ENCODE measurements around the gene POLR1B. TPM values are rescaled to one million over a fixed set of nuclear protein-coding genes. Genes with fewer than 3 reads are reported as not detected.
A peak's percentile ranks its signal among the peaks of the same experiment; 100 is the strongest.
"Not testable (repeated sequence)": the region's sequence is repeated elsewhere in the genome, so short reads cannot be mapped to it uniquely, and the experiment has no call there.

POLR1B gene
- total RNA-seq, 1 donor from 2014 or later: 21.1 TPM

DNA sequence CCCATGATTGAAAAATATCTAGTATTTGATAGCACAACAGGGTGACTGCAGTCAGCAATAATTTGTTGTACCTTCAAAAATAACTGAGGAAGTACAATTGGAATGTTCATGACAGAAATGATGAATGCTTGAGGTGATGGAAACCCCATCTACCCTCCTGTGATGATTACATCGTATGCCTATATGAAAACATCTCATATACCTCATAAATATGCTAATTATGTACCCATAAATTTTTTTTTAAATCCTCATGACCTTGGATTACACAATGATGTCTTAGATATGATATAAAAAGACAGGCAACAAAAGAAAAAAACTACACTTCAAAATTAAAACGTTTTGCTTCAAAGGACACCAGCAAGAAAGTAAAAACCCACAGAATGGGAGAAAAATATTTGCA lies 1.4 kb upstream of the POLR1B start:
- no peak for DNase-seq

- DNase-seq: peak; percentile 86
Observed at GRCh38 chr2:112541315-112542122, 746 bp upstream of the POLR1B start.

GRCh38 chr2:112542984-112543661 lies 858 bp downstream of the POLR1B start:
- no peak for DNase-seq

- DNase-seq: no peak
Observed at GRCh38 chr2:112547333-112547732, 5.1 kb downstream of the POLR1B start.

- DNase-seq: no peak
Observed at GRCh38 chr2:112548980-112549379, 6.7 kb downstream of the POLR1B start.

DNA sequence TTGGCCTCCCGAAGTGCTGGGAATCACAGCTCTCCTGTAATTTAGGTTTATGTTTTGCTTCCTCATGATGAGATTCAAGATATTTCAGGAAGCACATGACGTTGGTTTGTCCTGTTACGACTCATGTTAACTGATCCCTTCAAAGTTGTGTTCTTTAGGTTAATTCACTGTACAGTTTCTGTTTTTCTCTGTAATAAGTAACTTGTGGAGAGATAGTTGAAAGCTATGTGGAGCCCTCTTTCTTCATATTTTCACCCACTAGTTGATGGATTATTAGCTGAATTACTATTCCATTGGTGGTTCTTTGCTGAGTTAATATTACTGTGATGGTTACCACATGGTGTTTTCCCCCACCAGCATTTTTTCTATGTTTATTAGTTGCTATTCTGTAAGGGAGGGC lies 23.8 kb downstream of the POLR1B start:
- no peak for DNase-seq

DNA sequence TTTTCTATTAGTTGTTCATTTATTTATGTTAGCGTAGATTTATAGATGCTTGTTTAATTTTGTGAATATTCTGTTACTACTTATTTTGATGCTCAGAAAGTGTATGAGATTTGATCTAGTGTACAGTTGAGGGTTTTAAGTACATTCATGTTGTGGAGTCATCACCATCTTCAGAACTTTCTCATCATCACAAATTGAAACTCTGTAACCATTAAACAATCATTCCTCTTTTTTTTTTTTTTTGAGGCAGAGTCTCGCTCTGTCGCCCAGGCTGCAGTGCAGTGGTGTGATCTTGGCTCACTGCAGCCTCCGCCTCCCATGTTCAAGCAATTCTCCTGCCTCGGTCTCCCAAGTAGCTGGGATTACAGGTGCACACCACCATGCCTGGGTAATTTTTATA lies 24.2 kb downstream of the POLR1B start:
- DNase-seq: not testable (repeated sequence)

GRCh38 chr2:112572005-112572404 lies 29.7 kb downstream of the POLR1B start:
- no peak for DNase-seq

DNA sequence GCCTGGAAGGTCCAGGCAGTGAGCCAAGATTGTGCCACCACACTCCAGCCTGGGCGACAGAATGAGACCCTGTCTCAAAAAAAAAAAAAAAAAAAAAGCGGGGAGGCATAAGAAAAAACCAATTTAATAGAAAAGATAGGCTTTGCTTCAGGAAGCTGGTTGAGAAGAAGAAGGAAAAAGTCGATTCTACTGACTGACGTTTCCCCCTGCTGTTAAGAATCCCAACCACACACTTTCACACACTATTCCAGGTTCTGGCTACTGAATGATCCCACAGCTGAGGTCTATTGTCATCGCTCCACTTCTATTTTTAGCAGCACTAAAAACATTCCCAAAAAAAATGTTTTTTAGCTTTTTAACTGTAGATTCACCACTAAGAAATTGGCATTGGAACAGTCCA lies 35.5 kb downstream of the POLR1B start:
- peak; percentile 20 for DNase-seq

GRCh38 chr2:112579241-112579640 lies 37.0 kb downstream of the POLR1B start:
- DNase-seq: peak; percentile 41

GRCh38 chr2:112580084-112580483 lies 37.8 kb downstream of the POLR1B start:
- DNase-seq: no peak

DNA sequence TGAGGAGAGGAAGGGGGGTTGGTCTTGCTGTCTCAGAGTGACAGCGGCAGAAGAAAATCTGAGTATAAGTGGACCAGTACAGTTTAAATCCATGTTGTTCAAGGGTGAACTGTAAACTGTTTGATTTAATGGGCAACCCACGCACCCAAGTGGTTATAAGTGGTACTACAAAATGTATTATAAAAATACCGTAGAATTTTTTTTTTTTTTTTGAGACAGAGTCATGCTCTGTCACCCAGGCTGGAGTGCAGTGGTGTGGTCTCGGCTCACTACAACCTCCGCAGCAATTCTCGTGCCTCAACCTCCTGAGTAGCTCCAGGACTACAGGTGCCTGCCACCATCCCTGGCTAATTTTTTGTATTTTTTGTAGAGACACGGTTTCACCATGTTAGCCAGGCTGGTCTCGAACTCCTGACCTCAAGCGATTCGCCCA lies 40.1 kb downstream of the POLR1B start:
- DNase-seq: peak; percentile 83

GRCh38 chr2:112583497-112584133 lies 41.4 kb downstream of the POLR1B start:
- peak; percentile 35 for DNase-seq

DNA sequence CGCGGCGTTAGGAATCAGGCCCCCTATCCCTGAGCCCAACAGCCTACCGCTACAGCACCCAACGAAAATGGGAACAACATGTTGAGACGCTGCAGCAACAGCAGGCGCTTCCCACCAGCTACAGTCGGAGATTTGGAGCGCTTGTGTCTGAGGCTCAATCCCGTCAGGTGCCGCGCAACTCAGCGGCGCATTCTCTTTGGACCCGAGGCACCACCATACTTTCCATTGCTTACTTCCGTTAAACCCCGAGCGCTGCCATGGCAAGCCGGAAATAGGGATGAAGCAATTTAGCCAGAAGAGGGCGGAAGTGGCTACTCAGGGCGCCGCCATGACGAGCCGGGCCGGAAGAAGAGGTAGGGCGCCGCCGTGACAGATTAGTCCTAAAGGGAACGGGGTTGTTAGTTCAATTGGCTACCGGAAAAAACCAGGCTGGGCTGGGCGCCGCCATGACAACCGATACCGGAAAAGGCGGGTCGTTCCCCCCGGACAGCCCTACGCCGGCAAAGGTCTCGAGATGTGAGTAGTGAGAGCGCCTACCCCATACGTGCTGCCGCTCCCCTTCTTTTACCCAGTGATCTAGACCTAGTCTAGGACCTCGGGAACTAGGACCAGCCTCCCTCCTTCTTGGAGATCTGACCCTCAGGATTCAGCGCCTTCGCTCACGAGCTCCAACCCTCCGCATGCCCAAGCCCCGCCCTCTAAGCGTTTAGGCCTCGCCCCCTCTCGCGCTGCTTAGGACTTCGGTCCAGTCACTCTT lies 42.0 kb downstream of the POLR1B start, which contains the start of gene CHCHD5:
TSS of gene CHCHD5 (plus strand) at position 476 of the 757 bp plus-strand sequence. CDS start at position 515, 39 bp downstream.
- peak; percentile 98 for DNase-seq

- no peak for DNase-seq
Observed at GRCh38 chr2:112584891-112585250, 42.6 kb downstream of the POLR1B start.

GRCh38 chr2:112585400-112585799 lies 43.1 kb downstream of the POLR1B start:
- DNase-seq: no peak

GRCh38 chr2:112585873-112586464 lies 43.7 kb downstream of the POLR1B start:
- no peak for DNase-seq

DNA sequence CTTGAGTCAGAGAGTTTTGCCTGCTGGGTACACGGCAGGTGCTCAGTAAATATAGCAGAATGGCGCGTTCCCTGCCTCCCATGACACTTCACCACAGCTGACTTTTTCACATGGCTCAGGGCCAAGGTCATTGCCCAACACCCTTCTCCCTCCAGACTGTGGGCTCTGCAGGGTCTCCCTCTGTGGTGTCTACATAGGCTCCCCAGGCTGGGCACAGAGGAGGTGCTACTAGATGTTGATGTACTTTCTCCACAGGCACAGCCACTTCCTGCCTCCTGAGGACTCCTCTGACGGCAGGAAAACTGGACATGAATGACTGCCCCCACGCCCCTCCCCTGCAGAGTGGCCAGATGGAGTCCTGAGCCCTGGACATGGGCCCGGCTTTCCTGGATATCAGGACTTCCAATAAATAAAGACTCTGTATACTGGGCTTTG lies 46.4 kb downstream of the POLR1B start:
- peak; percentile 78 for DNase-seq

DNA sequence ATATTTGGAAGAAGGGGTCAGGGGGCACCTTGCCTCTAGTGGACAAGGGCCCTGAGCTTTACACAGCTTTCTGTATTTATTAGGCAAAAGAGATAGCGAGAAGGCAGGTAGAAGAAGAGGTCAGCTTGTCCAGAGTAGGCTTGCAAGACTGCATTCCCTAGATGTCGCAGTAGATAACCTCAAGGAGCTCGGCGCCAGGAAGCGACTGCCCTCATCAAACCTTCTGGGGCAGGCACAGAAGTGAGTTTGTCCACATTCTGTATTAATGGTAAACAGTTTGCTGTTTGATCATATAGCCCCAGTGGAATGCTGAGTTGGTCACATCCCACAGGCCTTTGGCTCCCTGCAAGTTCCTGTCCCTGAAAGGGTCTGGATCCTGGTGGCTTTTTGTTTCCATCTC lies 49.1 kb downstream of the POLR1B start:
- DNase-seq: no peak

DNA sequence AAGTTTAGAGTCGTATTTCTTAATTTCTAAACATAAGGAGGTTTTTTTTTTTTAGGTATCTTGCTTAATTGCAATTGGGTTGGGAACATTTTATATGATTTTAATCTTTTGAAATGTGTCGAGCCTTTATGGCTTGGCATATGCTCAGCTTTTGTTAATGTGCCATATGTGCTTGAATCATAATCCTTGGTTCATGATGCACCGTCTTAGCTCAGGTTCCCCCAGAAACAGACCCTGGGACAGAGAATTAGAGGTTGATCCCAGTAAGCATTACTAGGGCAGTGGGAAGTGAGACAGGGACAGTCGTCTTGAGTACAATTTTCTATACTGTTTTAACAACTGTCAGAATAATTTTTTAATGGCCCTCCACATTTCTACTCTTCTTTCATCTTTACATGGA lies 51.5 kb downstream of the POLR1B start:
- DNase-seq: no peak

- DNase-seq: no peak
Observed at GRCh38 chr2:112597537-112598322, 55.5 kb downstream of the POLR1B start.

Measured in tongue (tissue), 2 donors.